Measurements from ENCODE around the gene PPM1D.

- TF ChIP-seq CTCF (conservative IDR thresholded peaks at IDR 0.05; ENCODE audit: low read depth in 2 of 2) = no peak
- TF ChIP-seq JUNB (IDR thresholded peaks at IDR 0.05; ENCODE audit: unreplicated experiment) = no peak
- no peak for TF ChIP-seq EZH2phosphoT487 (IDR thresholded peaks at IDR 0.05; ENCODE audit: unreplicated experiment)
- no peak for TF ChIP-seq CREB1 (CRISPR knock-in tag; IDR thresholded peaks at IDR 0.05; ENCODE audit: low read depth)
- TF ChIP-seq EZH2 (IDR thresholded peaks at IDR 0.05; ENCODE audit: low read depth, unreplicated experiment) = no peak
- TF ChIP-seq POLR2AphosphoS5 (IDR thresholded peaks at IDR 0.05; ENCODE audit: low read depth) = no peak
- no peak for TF ChIP-seq NANOG (IDR thresholded peaks at IDR 0.05; ENCODE audit: borderline replicate concordance)
Measured at GRCh38 chr17:60610473-60610872, 10.5 kb downstream of the PPM1D start.

Data from GM23338 (cell line).